Measurements from ENCODE around the gene OR4D1. TPM values are rescaled to one million over a fixed set of nuclear protein-coding genes. Genes with fewer than 3 reads are reported as not detected.

The OR4D1 gene
- total and polyA plus RNA-seq, 2 of the 13 experiments (the other 11 are each of a cell fraction or from before 2014, with no cell fraction given) = not detected

GRCh38 chr17:58119491-58119890 is 28.7 kb upstream of the OR4D1 start:
- H3K4me2 ChIP-seq (ENCODE audit: low read depth, low read length) = no peak overlapping the region
- H3K27me3 ChIP-seq (ENCODE audit: control insufficient read depth in 1 of 2, insufficient read depth in 2 of 2, low read length in 2 of 2) = peaks cover 1 to 3% of the 10 kb centered on the region in 2 experiments; a peak in 1 of 5 replicates
- no peak overlapping the region for H2AFZ ChIP-seq (ENCODE audit: low read length)
- no peak overlapping the region for H3K27ac ChIP-seq (ENCODE audit: extremely low read length, insufficient read depth, low read length)
- intact Hi-C loops (cut with micrococcal nuclease; ENCODE audit: unreplicated experiment) = no loop called here
- POLR2A ChIA-PET = no interaction called here
- BruUV-seq (replicated peaks) = no TSS peak
- DNase-seq (ENCODE audit: low spot score) (no peak), ATAC-seq (no peak), FAIRE-seq (no peak)
- H3K36me3 ChIP-seq (replicated peaks in 1 of 2; ENCODE audit: control insufficient read depth in 1 of 2, insufficient read depth in 2 of 2, low read length in 2 of 2) = no peaks in the 10 kb centered on the region
- in situ Hi-C loops (cut with HindIII; ENCODE audit: extremely low pct_ligation_motif_present, low pct_unique_long_range_greater_than_20kb) = loop anchor here (10.0 kb wide), 2 partner anchors 225 to 265 kb away; partner anchors contain the start of gene MRPS23
- no peaks in the 10 kb centered on the region for H3K4me1 ChIP-seq (ENCODE audit: insufficient read depth, low read length)
- no peak overlapping the region for H3K9ac ChIP-seq (ENCODE audit: insufficient read depth, low read depth, low read length)
- 26% methylated on average over 3 of the region's 3 CpGs for WGBS (ENCODE audit: low lambda C conversion rate)
- CTCF ChIA-PET (ENCODE audit: low intra/inter-chr PET ratio, low total read pairs) = no interaction called here
- H3K79me2 ChIP-seq (ENCODE audit: insufficient read depth, low read length) = no peaks in the 10 kb centered on the region
- no peak overlapping the region for H3K4me3 ChIP-seq (replicated peaks in 1 of 3; ENCODE audit: insufficient read depth in 1 of 3, low read depth in 2 of 3, low read length in 3 of 3)
- TF ChIP-seq TRAFD1 (CRISPR knock-in tag; IDR thresholded peaks at IDR 0.05; ENCODE audit: borderline replicate concordance) = no peak
- no peak for TF ChIP-seq KDM6A (CRISPR knock-in tag; IDR thresholded peaks at IDR 0.05; ENCODE audit: low read depth)
- no peak for TF ChIP-seq ONECUT2 (CRISPR knock-in tag; IDR thresholded peaks at IDR 0.05)
- TF ChIP-seq HOXD1 (CRISPR knock-in tag; IDR thresholded peaks at IDR 0.05) = no peak
- TF ChIP-seq GABPA (IDR thresholded peaks at IDR 0.05; ENCODE audit: low read depth, low read length) = no peak
- TF ChIP-seq GABPA (CRISPR knock-in tag; IDR thresholded peaks at IDR 0.05; ENCODE audit: low read depth) = no peak
- no peak for TF ChIP-seq ZNF772 (CRISPR knock-in tag; IDR thresholded peaks at IDR 0.05)
- no peak for TF ChIP-seq ZSCAN12 (CRISPR knock-in tag; IDR thresholded peaks at IDR 0.05)
- no peak for TF ChIP-seq ZNF784 (CRISPR knock-in tag; IDR thresholded peaks at IDR 0.05; ENCODE audit: borderline replicate concordance)
- no peak for TF ChIP-seq MTF1 (CRISPR knock-in tag; IDR thresholded peaks at IDR 0.05)
- no peak for TF ChIP-seq RFXANK (CRISPR knock-in tag; IDR thresholded peaks at IDR 0.05)
- no peak for TF ChIP-seq HCFC1 (IDR thresholded peaks at IDR 0.05; ENCODE audit: low read depth, low read length)
- no peak for TF ChIP-seq SNAPC5 (CRISPR knock-in tag; IDR thresholded peaks at IDR 0.05; ENCODE audit: borderline replicate concordance)
- no peak for TF ChIP-seq WIZ (CRISPR knock-in tag; IDR thresholded peaks at IDR 0.05)
- TF ChIP-seq LBX2 (CRISPR knock-in tag; IDR thresholded peaks at IDR 0.05; ENCODE audit: borderline replicate concordance) = no peak
- no peak for TF ChIP-seq ZNF234 (CRISPR knock-in tag; conservative IDR thresholded peaks at IDR 0.05)
- TF ChIP-seq CENPBD1 (CRISPR knock-in tag; IDR thresholded peaks at IDR 0.05; ENCODE audit: borderline replicate concordance, low read depth) = no peak
- H3K9me3 ChIP-seq (ENCODE audit: low read length) = no peaks in the 10 kb centered on the region
- H4K20me1 ChIP-seq (ENCODE audit: insufficient read depth, low read length) = no peaks in the 10 kb centered on the region

All from HepG2 (cell line).